Cardiac atrium fibroblast (primary cell): Measurements from ENCODE around the gene CRKL. TPM values are rescaled to one million over a fixed set of nuclear protein-coding genes. Genes with fewer than 3 reads are reported as not detected.

Experiments used
- total RNA-seq: library from RNA; depleted of rRNA; stranded (reverse); fragments of >200 nt; gene quantifications from 2 replicates; pipeline ENCODE4 v1.2.3, GENCODE V29; 2015

Gene CRKL
- 39.5 and 42.6 TPM in 2 replicates for total RNA-seq

GRCh38 chr22:20916916-20917810 lies at the start of gene CRKL:
Gene CRKL (plus strand): TSS chr22:20917407. CDS start chr22:20917935, 528 bp downstream.

GRCh38 chr22:20966883-20967696 lies 49.9 kb downstream of the CRKL start, which contains the start of gene AIFM3:
Gene AIFM3 (plus strand): TSS chr22:20967255. CDS start chr22:20967945, 690 bp downstream.

GRCh38 chr22:20981787-20982562 lies 64.8 kb downstream of the CRKL start, which contains the start of gene LZTR1:
Gene LZTR1 (plus strand): TSS chr22:20982297. CDS start chr22:20982372, 75 bp downstream.

GRCh38 chr22:21001601-21002325 lies 84.6 kb downstream of the CRKL start, which contains the start of gene THAP7:
Gene THAP7 (minus strand): TSS chr22:21002118. CDS start chr22:21001911, 207 bp downstream.

Other genes starting within 250 kb of the CRKL start
- under 0.01 and 0.16 TPM in 2 replicates for gene SERPIND1, start 143.3 kb upstream of the CRKL start, total RNA-seq
- gene PI4KA, start 58.6 kb upstream of the CRKL start, total RNA-seq = 28.5 and 35.0 TPM in 2 replicates
- 18.4 and 20.3 TPM in 2 replicates for gene SNAP29, start 58.4 kb upstream of the CRKL start, total RNA-seq
- gene AIFM3, start 49.8 kb downstream of the CRKL start, total RNA-seq = not detected in 2 replicates
- gene LZTR1, start 64.9 kb downstream of the CRKL start, total RNA-seq = 46.8 and 48.9 TPM in 2 replicates
- 20.2 and 34.3 TPM in 2 replicates for gene THAP7, start 84.7 kb downstream of the CRKL start, total RNA-seq
- gene P2RX6, start 97.8 kb downstream of the CRKL start, total RNA-seq = 3.1 and 3.6 TPM in 2 replicates
- gene SLC7A4, start 115.2 kb downstream of the CRKL start, total RNA-seq = not detected in 2 replicates
- not detected in 2 replicates for gene LRRC74B, start 128.5 kb downstream of the CRKL start, total RNA-seq